Measurements from ENCODE around the gene SH3TC2.

The SH3TC2 gene

GRCh38 chr5:149019679-149020078 lies 43.2 kb downstream of the SH3TC2 start:
- Histone ChIP-seq H3K36me3 (ENCODE audit: insufficient read depth) (no peaks in the 10 kb centered on the region), H3K27ac (no peak overlapping the region), H3K27me3 (ENCODE audit: insufficient read depth, low read depth) (no peaks in the 10 kb centered on the region), H3K79me2 (ENCODE audit: insufficient read depth, low read depth) (no peaks in the 10 kb centered on the region), H3K9ac (no peak overlapping the region), H4K20me1 (ENCODE audit: insufficient read depth) (no peaks in the 10 kb centered on the region), H3K4me3 (IDR thresholded peaks at IDR 0.05; ENCODE audit: insufficient read depth, low read depth, low read length) (no peak overlapping the region), H2AFZ (ENCODE audit: low read depth) (no peak overlapping the region), H3K4me1 (ENCODE audit: low read depth, poor library complexity, severe bottlenecking) (peaks cover 15% of the 10 kb centered on the region), H3K4me2 (no peak overlapping the region)
- TF ChIP-seq, protein P1, sequence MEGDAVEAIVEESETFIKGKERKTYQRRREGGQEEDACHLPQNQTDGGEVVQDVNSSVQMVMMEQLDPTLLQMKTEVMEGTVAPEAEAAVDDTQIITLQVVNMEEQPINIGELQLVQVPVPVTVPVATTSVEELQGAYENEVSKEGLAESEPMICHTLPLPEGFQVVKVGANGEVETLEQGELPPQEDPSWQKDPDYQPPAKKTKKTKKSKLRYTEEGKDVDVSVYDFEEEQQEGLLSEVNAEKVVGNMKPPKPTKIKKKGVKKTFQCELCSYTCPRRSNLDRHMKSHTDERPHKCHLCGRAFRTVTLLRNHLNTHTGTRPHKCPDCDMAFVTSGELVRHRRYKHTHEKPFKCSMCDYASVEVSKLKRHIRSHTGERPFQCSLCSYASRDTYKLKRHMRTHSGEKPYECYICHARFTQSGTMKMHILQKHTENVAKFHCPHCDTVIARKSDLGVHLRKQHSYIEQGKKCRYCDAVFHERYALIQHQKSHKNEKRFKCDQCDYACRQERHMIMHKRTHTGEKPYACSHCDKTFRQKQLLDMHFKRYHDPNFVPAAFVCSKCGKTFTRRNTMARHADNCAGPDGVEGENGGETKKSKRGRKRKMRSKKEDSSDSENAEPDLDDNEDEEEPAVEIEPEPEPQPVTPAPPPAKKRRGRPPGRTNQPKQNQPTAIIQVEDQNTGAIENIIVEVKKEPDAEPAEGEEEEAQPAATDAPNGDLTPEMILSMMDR (conservative IDR thresholded peaks at IDR 0.05; ENCODE audit: low read depth, low read length), result no peak

DNA sequence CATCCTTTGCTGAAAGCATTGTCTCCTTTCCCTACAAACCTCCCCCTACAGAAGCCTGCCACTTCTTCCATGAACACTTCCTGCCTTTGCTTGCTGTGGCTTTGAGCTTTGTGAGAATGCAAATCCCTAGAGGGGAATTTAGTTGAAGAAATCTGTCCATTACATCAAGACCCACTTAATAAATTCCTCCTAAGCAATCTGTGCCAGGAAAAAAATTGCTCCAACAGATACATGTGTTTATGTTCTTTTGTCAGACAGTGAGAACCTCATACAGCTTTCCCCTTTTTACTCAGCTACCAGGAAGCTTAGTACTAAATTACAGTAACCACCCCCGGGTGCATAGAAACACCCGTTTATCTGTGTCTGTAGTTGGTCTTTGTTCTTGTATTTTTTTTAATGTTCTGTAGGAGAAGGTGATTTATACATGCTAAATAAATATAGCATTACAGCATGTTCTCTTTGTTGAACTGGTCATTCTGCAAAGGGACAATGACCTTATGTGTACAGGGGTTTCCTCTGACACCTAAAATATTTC lies 43.9 kb downstream of the SH3TC2 start:
- H3K4me1 ChIP-seq (ENCODE audit: low read depth, poor library complexity, severe bottlenecking), result peaks cover 22% of the 10 kb centered on the region
- H3K4me2 ChIP-seq, result no peak overlapping the region
- no peak overlapping the region for H3K4me3 ChIP-seq (IDR thresholded peaks at IDR 0.05; ENCODE audit: insufficient read depth, low read depth, low read length)
- no peaks in the 10 kb centered on the region for H4K20me1 ChIP-seq (ENCODE audit: insufficient read depth)
- H3K27me3 ChIP-seq (ENCODE audit: insufficient read depth, low read depth), result no peaks in the 10 kb centered on the region
- TF ChIP-seq, protein P1 (conservative IDR thresholded peaks at IDR 0.05; ENCODE audit: low read depth, low read length), result no peak
- no peaks in the 10 kb centered on the region for H3K36me3 ChIP-seq (ENCODE audit: insufficient read depth)
- no peak overlapping the region for H3K9ac ChIP-seq
- no peak overlapping the region for H3K27ac ChIP-seq
- no peaks in the 10 kb centered on the region for H3K79me2 ChIP-seq (ENCODE audit: insufficient read depth, low read depth)
- no peak overlapping the region for H2AFZ ChIP-seq (ENCODE audit: low read depth)

DNA sequence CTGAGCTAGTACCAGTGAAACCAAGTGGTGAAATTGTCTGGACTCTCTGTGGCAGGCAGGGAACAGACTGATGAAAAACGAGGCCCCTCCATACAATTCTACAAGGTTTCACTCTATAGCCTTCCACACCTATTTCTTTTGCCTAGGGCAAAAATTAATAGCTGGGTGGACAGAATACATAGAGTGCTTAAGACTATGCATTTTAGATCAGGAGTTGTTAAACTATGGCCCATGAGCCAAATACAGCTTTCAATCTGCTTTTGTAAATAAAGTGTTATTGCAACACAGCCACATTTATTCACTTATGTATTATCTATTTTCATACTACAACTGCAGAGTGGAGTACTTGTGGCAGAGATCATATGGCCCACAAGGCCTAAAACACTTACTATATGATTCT lies 45.2 kb downstream of the SH3TC2 start:
- Histone ChIP-seq H3K36me3 (ENCODE audit: insufficient read depth) (no peaks in the 10 kb centered on the region), H3K4me1 (ENCODE audit: low read depth, poor library complexity, severe bottlenecking) (peaks cover 27% of the 10 kb centered on the region), H4K20me1 (ENCODE audit: insufficient read depth) (no peaks in the 10 kb centered on the region), H3K27me3 (ENCODE audit: insufficient read depth, low read depth) (no peaks in the 10 kb centered on the region), H3K4me3 (IDR thresholded peaks at IDR 0.05; ENCODE audit: insufficient read depth, low read depth, low read length) (no peak overlapping the region), H2AFZ (ENCODE audit: low read depth) (no peak overlapping the region), H3K4me2 (no peak overlapping the region), H3K27ac (no peak overlapping the region), H3K9ac (no peak overlapping the region), H3K79me2 (ENCODE audit: insufficient read depth, low read depth) (no peaks in the 10 kb centered on the region)
- TF ChIP-seq, protein P1 (conservative IDR thresholded peaks at IDR 0.05; ENCODE audit: low read depth, low read length), result no peak

- Histone ChIP-seq H3K27ac (no peak overlapping the region), H3K4me2 (peak overlapping the region; percentile 58; the same call in 1 of the 2 replicates), H3K36me3 (ENCODE audit: insufficient read depth) (no peaks in the 10 kb centered on the region), H3K4me3 (IDR thresholded peaks at IDR 0.05; ENCODE audit: insufficient read depth, low read depth, low read length) (no peak overlapping the region), H3K79me2 (ENCODE audit: insufficient read depth, low read depth) (no peaks in the 10 kb centered on the region), H2AFZ (ENCODE audit: low read depth) (no peak overlapping the region), H3K4me1 (ENCODE audit: low read depth, poor library complexity, severe bottlenecking) (peaks cover 27% of the 10 kb centered on the region), H4K20me1 (ENCODE audit: insufficient read depth) (no peaks in the 10 kb centered on the region), H3K27me3 (ENCODE audit: insufficient read depth, low read depth) (no peaks in the 10 kb centered on the region), H3K9ac (no peak overlapping the region)
- TF ChIP-seq, protein P1 (conservative IDR thresholded peaks at IDR 0.05; ENCODE audit: low read depth, low read length), result no peak
Measured at GRCh38 chr5:149015561-149015960, 47.3 kb downstream of the SH3TC2 start.

Measured in KMS-11 (cell line).